ENCODE measurements around the gene ENPP6.
"Not testable (repeated sequence)": the region's sequence is repeated elsewhere in the genome, so short reads cannot be mapped to it uniquely, and the experiment has no call there.

Gene ENPP6

GRCh38 chr4:184235526-184235925 lies 17.9 kb upstream of the ENPP6 start:
- DNase-seq (ENCODE audit: low read depth in 2 of 2): no peak

GRCh38 chr4:184234155-184234554 lies 16.5 kb upstream of the ENPP6 start:
- no peak for DNase-seq (ENCODE audit: low read depth in 2 of 2)

- no peak for DNase-seq (ENCODE audit: low read depth in 2 of 2)
These were observed 15.3 kb upstream of the ENPP6 start for GRCh38 chr4:184232975-184233374.

GRCh38 chr4:184232202-184232601 lies 14.5 kb upstream of the ENPP6 start:
- DNase-seq (ENCODE audit: low read depth in 2 of 2): no peak

GRCh38 chr4:184231573-184231972 lies 13.9 kb upstream of the ENPP6 start:
- no peak for DNase-seq (ENCODE audit: low read depth in 2 of 2)

GRCh38 chr4:184228056-184228705 lies 10.5 kb upstream of the ENPP6 start:
- no peak for DNase-seq (ENCODE audit: low read depth in 2 of 2)

- DNase-seq (ENCODE audit: low read depth in 2 of 2): no peak
These were observed 1.2 kb downstream of the ENPP6 start for GRCh38 chr4:184216515-184216914.

- DNase-seq (ENCODE audit: low read depth in 2 of 2): no peak
These were observed 1.9 kb downstream of the ENPP6 start for GRCh38 chr4:184215709-184216328.

GRCh38 chr4:184214931-184215330 lies 2.7 kb downstream of the ENPP6 start:
- DNase-seq (ENCODE audit: low read depth in 2 of 2): no peak

- DNase-seq (ENCODE audit: low read depth in 2 of 2): not testable (repeated sequence)
These were observed 9.7 kb downstream of the ENPP6 start for GRCh38 chr4:184207734-184208607.

GRCh38 chr4:184205243-184205642 lies 12.4 kb downstream of the ENPP6 start:
- no peak for DNase-seq (ENCODE audit: low read depth in 2 of 2)

- no peak for DNase-seq (ENCODE audit: low read depth in 2 of 2)
These were observed 14.4 kb downstream of the ENPP6 start for GRCh38 chr4:184203300-184203699.

- no peak for DNase-seq (ENCODE audit: low read depth in 2 of 2)
These were observed 16.5 kb downstream of the ENPP6 start for GRCh38 chr4:184201179-184201578.

- DNase-seq (ENCODE audit: low read depth in 2 of 2): no peak
These were observed 17.4 kb downstream of the ENPP6 start for GRCh38 chr4:184200296-184200695.

- no peak for DNase-seq (ENCODE audit: low read depth in 2 of 2)
These were observed 17.9 kb downstream of the ENPP6 start for GRCh38 chr4:184199780-184200179.

GRCh38 chr4:184198190-184198589 lies 19.5 kb downstream of the ENPP6 start:
- no peak for DNase-seq (ENCODE audit: low read depth in 2 of 2)

GRCh38 chr4:184197536-184198082 lies 20.1 kb downstream of the ENPP6 start:
- no peak for DNase-seq (ENCODE audit: low read depth in 2 of 2)

- no peak for DNase-seq (ENCODE audit: low read depth in 2 of 2)
These were observed 20.8 kb downstream of the ENPP6 start for GRCh38 chr4:184196730-184197385.

- DNase-seq (ENCODE audit: low read depth in 2 of 2): no peak
These were observed 23.8 kb downstream of the ENPP6 start for GRCh38 chr4:184193556-184194525.

GRCh38 chr4:184192933-184193332 lies 24.7 kb downstream of the ENPP6 start:
- DNase-seq (ENCODE audit: low read depth in 2 of 2): no peak

- no peak for DNase-seq (ENCODE audit: low read depth in 2 of 2)
These were observed 26.4 kb downstream of the ENPP6 start for GRCh38 chr4:184191267-184191666.

Data from stimulated activated CD8-positive, alpha-beta memory T cell treated with anti-CD3 and anti-CD28 coated beads, Interleukin-15, amount 100 ng/mL, for 48 hours (primary cell).